Epithelial cell of proximal tubule (primary cell): ENCODE results near the gene ATP11A. TPM values are rescaled to one million over a fixed set of nuclear protein-coding genes. Genes with fewer than 3 reads are reported as not detected.
"Not testable (repeated sequence)": the region's sequence is repeated elsewhere in the genome, so short reads cannot be mapped to it uniquely, and the experiment has no call there.

Experiments
- DNase-seq: peaks from one replicate; pipeline ENCODE4 v3.0.0-alpha.2; 2011; ENCODE audit warnings: low read depth
- H3K4me3 ChIP-seq: 2 replicates; pipeline ENCODE4 v1.5.1; 2011; ENCODE audit warnings: low read depth, mild to moderate bottlenecking, low read length
- CTCF ChIP-seq: conservative IDR thresholded peaks from 2 replicates; pipeline ENCODE4 v1.5.1; 2012; ENCODE audit warnings: low read depth, mild to moderate bottlenecking, low read length
- total RNA-seq: library from RNA; depleted of rRNA; stranded (reverse); fragments of >200 nt; gene quantifications from 2 replicates; pipeline ENCODE4 v1.2.3, GENCODE V29; 2015

Gene ATP11A
- total RNA-seq, 1 donor from 2014 or later: 27.2 TPM

GRCh38 chr13:112679381-112679780, 10.5 kb upstream of the ATP11A start:
- H3K4me3 ChIP-seq: no peak overlapping the region
- TF ChIP-seq CTCF: no peak
- no peak for DNase-seq

GRCh38 chr13:112679932-112680677, 9.7 kb upstream of the ATP11A start:
- no peak for DNase-seq
- no peak overlapping the region for H3K4me3 ChIP-seq
- no peak for TF ChIP-seq CTCF

GRCh38 chr13:112680741-112681360, 9.0 kb upstream of the ATP11A start:
- TF ChIP-seq CTCF: no peak
- no peak overlapping the region for H3K4me3 ChIP-seq
- no peak for DNase-seq

GRCh38 chr13:112683581-112683980, 6.3 kb upstream of the ATP11A start:
- DNase-seq: no peak
- no peak for TF ChIP-seq CTCF
- H3K4me3 ChIP-seq: no peak overlapping the region

GRCh38 chr13:112684071-112684845, 5.6 kb upstream of the ATP11A start:
- no peak overlapping the region for H3K4me3 ChIP-seq
- TF ChIP-seq CTCF: no peak
- DNase-seq: no peak

- H3K4me3 ChIP-seq, DNase-seq: not testable (repeated sequence)
These were observed 4.5 kb upstream of the ATP11A start for GRCh38 chr13:112685189-112685805.

- no peak overlapping the region for H3K4me3 ChIP-seq
- DNase-seq: no peak
- TF ChIP-seq CTCF: no peak
These were observed 3.9 kb upstream of the ATP11A start for GRCh38 chr13:112685896-112686295.
